Activated CD8-positive, alpha-beta memory T cell treated with anti-CD3 and anti-CD28 coated beads for 48 hours (primary cell): Measurements from ENCODE around the gene RBM42.

Experiments used
- DNase-seq, 3 experiments: peaks; one replicate each; pipeline ENCODE4 v3.0.0-alpha.2; 2020; ENCODE audit warnings: low read depth in 2 of 3, low spot score in 2 of 3

Gene RBM42

DNA sequence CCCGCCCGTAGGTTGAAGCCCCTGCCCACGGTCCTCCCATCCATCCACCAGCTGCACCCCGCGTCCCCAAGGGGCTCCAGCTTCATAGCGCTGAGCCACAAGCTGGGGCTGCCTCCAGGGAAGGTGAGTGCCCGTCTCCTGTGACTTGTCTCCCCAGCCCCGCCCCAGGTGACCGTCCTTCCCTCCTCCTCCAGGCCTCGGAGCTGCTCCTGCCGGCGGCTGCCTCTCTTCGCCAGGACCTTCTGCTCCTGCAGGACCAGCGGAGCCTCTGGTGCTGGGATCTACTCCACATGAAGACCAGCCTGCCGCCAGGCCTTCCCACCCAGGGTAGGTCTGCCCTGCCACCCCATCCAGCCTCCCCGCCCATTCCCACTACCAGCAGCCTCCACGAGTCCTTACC lies 8.8 kb upstream of the RBM42 start:
- no peak for DNase-seq

DNA sequence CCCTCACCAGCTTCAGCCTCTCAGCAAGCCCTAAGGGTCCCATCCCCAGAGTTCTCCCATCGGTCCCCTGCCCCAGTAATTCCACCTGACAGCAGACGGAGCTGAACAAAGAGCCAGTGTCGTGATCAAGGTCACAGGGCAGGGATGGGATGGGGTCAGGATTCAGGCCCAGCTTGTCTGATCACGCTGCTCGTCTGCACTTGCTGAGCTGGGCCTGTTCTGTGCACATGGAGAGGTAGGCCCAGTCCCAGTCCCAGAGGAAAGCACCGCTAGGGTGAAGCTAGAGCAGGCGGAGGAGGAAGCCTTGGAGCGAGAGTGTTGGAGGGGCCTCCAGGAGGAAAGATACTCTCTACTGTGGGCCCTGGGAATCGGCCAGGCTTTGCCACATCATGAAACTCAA lies 7.1 kb upstream of the RBM42 start:
- DNase-seq: no peak

DNA sequence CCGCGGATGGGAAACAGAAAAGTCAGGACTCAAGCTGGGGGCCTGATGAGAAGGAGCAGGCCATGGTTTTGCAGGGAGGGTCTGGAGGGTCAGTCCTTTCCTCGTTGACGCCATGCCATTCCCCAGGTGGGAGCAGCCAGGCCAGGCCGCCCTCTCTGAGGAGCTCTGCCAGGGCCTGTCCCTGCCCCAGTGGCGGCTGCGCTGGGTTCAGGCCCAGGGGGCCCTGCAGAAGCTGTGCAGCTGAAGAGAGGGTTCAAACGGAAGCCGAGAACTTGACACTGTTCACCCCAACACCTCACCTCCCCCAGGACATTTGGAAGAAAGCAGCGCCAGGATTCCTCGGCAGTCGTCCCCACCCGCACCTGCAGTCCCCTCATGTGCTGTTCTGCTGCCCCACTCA lies 6.1 kb upstream of the RBM42 start:
- no peak for DNase-seq

DNA sequence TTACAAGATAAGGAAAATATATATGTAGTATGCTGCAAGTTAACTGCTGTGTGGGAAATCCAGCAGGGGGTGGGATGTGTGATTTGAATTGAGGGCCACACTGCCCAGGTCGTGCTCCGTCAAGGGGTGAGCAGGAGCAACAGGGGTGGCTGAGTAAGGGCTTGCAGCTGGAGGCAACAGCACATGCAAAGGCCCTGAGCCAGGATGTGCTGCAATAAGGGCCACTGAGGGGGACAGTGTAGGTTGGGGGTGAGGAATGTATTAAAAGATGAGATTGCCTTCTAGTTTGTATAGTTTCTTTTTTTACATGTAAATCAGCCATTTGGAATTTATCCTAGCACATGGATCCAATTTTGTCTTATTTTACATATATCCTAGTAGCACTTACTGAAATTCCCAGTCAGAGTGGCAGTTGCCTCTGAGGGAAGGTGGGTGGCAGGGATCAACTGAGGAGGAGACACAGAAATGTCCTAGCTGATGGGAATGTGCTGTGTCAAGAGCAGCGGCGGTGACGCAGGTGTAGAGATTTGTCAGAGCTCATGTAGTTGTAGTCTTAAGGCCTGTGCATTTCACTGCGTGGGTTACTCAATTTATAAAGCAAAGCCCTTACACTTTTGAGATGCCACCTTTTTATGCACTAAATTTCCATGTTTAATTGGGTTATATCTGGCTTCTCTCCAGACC lies 5.4 kb upstream of the RBM42 start:
- no peak for DNase-seq

DNA sequence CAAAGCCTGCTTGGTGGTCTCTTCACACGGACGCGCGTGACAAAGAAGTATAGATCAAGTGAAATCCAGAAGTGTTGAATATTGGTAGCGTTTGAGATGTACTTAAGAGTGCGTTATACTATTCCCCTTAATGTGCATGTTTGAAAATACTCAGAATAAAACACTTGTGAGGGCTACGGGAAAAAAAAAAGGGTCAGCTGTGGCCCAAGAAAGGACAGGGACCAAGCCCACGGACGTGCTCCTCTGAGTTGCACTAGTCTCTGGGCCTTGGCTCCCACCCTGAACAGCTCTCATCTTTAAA lies 622 bp upstream of the RBM42 start:
- no peak for DNase-seq

DNA sequence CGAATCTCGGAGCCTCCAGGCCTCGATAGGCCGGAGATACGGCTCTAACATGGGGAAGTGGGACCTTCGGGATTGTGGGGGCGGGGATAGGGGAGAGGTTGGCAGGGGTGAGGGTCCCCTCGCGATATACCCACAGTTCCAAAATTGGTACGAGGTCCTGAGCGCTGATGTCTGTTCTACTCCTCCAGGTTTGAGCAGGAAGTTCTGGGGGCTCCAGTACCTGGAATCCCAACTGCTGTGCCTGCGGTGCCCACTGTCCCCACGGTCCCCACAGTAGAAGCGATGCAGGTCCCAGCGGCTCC lies 447 bp downstream of the RBM42 start:
- DNase-seq: no peak

DNA sequence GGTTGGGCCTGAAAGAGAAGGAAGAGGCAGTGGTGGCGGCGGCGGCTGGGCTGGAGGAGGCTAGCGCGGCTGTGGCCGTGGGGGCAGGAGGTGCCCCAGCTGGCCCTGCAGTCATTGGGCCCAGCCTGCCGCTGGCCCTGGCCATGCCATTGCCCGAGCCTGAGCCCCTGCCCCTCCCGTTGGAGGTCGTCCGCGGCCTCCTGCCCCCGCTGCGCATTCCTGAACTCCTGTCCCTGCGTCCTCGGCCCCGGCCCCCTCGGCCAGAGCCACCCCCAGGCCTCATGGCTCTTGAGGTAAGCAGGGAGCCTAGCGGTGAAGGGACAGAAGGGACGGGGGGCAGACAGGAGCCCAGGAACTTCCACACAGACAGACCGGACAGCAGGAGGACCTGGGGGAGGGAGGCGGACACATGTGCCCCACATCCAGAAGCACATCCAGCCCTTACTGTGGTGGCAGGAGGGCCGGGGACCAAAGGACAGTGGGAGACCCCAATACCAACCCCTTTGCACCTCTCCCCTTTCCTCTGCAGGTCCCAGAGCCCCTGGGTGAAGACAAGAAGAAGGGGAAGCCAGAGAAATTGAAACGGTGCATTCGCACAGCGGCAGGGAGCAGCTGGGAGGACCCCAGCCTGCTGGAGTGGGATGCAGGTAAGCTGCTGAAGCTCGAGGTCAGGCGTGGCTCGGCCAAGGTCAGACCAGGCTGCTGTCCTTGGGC lies 5.0 kb downstream of the RBM42 start:
- DNase-seq: no peak

DNA sequence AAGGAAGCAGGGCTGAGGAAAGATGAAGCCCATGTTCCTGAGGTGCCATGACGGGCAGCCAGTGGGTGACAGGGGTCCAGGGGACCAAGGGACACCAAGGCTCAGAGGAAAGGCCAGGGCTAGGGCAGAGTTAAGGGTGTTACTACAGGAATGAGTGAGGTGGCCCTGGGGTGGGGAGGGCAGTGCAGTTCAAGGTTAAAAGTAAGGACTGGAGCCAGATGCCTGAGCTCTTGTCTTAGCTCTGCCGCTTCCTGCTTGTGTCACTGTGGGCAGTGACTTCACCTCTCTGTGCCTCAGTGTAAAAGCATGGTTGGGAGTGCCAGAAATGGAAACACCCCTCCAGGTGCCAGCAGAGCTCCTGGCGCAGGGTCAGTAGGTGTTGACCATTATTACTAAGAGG lies 7.8 kb downstream of the RBM42 start:
- DNase-seq: no peak

DNA sequence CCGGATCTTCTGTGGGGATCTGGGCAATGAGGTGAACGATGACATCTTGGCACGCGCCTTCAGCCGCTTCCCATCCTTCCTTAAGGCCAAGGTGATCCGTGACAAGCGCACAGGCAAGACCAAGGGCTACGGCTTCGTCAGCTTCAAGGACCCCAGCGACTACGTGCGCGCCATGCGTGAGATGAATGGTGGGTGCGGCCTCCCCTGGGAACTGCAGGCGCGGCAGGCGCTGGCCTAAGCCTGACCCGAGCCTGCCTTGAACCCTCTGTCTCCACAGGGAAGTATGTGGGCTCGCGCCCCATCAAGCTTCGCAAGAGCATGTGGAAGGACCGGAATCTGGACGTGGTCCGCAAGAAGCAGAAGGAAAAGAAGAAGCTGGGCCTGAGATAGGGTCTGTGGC lies 8.3 kb downstream of the RBM42 start:
- DNase-seq: no peak

DNA sequence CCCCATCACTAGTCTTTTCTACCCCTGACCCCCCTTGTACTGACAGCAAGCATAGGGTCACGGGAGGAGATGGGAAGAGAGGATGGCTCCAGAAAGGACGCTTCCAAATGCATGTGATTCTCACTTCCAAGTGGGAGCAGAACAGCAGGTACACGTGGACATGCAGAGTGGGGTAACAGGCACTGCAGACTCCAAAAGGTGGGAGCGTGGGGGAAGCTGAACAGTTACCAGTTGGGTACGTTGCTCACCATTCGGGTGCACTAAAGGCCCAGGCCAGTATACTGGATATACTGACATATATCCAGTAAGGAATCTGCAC lies 10.4 kb downstream of the RBM42 start:
- DNase-seq: no peak

DNA sequence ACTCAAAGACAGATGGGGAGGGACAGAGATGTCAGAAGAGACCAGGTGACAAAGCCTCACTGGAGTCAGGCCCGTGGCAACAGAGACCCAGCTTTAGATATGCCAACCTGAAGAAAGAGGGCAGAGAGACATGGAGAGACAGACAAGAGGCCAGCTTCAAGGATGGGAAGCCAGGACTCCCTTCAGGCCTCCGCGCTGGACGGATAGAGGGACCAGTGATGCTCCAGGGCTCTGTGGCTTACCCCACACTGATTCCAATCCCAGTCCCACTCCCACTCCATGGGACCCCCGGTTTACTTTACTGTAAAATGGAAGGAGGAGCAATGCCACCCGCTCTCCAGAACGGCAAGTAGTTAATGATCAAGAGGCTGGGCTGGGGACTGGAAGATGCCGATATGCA lies 11.0 kb downstream of the RBM42 start:
- DNase-seq: no peak

DNA sequence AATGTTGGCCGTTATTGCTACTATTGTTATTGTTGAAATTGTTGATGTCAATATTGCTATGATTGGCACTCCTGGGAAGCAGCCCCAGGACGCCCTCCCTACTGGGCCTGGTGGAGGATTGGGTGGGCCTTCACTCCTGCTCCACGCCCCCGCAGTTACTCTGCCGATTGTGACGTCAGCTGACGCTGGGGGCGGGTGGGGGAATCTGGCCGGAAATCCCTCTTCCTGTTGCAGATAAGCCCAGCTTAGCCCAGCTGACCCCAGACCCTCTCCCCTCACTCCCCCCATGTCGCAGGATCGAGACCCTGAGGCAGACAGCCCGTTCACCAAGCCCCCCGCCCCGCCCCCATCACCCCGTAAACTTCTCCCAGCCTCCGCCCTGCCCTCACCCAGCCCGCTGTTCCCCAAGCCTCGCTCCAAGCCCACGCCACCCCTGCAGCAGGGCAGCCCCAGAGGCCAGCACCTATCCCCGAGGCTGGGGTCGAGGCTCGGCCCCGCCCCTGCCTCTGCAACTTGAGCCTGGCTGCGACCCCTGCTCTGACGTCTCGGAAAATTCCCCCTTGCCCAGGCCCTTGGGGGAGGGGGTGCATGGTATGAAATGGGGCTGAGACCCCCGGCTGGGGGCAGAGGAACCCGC lies 12.8 kb downstream of the RBM42 start, which contains the start of gene ETV2:
Gene ETV2 (plus strand): TSS at position 231 of the 637 bp plus-strand sequence. CDS start 716 bp downstream, outside the sequence.
- DNase-seq: peak in 2 of 3 experiments; percentile 19 to 26

DNA sequence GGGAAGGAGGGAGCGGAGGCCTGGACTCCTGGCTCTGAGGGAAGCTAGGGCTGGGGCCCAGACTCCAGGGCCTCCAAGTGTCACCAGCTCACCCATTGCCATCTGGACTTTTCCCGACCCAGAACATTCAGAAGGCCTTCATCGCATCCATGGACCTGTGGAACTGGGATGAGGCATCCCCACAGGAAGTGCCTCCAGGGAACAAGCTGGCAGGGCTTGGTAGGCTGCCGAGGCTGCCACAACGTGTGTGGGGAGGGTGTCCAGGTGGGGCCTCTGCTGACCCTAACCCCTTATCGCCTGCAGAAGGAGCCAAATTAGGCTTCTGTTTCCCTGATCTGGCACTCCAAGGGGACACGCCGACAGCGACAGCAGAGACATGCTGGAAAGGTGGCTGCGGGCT lies 13.5 kb downstream of the RBM42 start:
- DNase-seq: no peak

DNA sequence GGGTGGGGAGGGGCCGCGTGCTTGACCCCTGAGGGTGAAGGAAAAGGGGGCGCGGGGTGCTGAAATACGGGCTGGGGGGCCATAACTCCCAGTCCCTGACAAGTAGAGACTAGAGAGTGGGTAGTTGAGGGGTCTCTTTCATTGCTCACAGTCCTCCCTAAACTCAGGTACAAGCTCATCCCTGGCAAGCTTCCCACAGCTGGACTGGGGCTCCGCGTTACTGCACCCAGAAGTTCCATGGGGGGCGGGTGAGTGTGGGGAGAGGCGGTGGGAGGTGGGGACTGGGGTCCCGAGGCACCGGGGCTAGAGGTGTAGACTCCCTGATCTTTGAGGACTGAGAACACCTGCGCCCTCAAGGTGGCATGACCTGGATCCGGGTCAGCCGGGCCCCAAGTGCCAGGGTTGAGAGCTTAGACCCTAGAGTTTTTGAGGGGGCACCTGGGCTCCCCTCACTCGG lies 14.0 kb downstream of the RBM42 start:
- no peak for DNase-seq

DNA sequence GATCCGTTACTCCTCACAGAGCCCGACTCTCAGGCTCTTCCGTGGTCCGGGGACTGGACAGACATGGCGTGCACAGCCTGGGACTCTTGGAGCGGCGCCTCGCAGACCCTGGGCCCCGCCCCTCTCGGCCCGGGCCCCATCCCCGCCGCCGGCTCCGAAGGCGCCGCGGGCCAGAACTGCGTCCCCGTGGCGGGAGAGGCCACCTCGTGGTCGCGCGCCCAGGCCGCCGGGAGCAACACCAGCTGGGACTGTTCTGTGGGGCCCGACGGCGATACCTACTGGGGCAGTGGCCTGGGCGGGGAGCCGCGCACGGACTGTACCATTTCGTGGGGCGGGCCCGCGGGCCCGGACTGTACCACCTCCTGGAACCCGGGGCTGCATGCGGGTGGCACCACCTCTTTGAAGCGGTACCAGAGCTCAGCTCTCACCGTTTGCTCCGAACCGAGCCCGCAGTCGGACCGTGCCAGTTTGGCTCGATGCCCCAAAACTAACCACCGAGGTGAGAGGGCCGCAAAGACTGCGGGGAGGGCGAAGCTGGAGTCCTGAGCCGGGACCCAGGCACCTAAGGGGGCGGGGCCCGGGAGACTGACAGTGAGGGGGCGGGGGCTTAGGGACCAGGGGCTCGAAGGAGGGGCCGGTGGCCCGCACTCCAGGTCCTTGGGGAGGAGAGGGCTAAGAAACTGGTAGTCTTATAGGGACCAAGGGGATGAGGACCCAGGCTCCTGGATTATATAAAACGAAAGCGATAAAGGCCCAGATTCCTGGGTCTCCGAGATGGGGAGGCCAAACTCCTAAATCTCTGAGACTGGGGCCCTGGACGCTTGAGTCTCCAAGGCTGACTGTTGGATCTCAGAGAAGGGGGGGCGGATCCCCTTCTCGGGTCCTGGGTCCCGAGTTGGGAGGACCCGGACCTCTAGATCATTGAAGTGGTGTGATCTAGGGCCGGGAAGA lies 14.7 kb downstream of the RBM42 start:
- DNase-seq: peak; percentile 62 to 87 (median 70)

DNA sequence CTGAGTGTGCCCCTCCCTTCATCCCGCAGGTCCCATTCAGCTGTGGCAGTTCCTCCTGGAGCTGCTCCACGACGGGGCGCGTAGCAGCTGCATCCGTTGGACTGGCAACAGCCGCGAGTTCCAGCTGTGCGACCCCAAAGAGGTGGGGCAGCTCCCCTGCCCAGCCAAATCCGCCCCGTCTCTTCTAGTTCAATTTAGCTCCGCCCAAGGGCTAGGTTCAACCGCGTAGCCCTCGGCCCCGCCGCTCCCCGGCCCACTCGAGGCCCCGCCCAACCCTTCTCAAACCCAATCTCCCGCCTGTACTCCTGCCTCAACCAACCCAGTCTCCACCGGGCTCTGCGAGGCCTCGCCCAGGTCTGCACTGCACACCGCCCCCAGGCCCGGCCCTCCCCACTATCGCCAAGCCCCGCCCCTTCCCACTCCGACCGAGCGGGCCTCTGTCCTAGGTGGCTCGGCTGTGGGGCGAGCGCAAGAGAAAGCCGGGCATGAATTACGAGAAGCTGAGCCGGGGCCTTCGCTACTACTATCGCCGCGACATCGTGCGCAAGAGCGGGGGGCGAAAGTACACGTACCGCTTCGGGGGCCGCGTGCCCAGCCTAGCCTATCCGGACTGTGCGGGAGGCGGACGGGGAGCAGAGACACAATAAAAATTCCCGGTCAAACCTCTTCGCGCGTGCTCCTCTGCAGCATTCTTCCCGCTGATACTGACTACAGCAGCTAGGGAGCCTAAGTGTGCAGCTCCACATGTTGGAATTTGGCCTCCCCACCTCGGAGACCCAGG lies 15.6 kb downstream of the RBM42 start:
- peak; percentile 79 to 89 (median 88) for DNase-seq

DNA sequence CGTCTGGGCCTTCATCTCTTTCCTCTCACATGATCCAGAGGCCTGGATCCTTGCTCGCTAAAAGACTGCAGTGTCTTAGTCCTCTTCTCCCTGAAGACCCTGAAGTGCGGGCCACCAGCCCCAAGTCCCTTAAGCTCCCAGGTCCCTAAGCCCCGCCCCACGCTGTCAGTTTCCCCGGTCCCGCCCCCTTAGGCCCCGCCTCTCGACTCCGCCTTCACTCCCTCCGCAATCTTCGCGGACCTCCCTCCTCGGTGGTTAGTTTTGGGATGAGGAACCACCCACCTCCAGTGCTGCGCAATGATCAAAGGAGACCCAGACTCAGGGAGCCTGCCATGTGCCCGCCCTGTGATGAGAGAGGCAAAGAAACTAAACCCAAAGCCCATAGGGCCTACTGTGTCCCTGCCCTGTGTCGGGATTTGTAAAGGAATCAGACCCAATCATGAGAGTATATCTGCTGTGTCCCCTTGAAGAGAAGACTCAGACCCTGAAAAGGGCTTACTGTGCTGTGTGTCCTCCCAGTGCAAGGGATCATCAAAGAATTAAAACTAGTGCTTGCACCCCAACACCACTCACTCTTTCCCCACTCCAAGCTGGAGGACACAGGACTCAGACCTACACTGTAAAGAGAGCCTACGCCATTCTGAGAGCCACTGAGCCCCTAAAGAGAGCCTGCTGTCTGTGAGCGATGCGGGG lies 16.3 kb downstream of the RBM42 start:
- DNase-seq: peak; percentile 49 to 85 (median 51)

DNA sequence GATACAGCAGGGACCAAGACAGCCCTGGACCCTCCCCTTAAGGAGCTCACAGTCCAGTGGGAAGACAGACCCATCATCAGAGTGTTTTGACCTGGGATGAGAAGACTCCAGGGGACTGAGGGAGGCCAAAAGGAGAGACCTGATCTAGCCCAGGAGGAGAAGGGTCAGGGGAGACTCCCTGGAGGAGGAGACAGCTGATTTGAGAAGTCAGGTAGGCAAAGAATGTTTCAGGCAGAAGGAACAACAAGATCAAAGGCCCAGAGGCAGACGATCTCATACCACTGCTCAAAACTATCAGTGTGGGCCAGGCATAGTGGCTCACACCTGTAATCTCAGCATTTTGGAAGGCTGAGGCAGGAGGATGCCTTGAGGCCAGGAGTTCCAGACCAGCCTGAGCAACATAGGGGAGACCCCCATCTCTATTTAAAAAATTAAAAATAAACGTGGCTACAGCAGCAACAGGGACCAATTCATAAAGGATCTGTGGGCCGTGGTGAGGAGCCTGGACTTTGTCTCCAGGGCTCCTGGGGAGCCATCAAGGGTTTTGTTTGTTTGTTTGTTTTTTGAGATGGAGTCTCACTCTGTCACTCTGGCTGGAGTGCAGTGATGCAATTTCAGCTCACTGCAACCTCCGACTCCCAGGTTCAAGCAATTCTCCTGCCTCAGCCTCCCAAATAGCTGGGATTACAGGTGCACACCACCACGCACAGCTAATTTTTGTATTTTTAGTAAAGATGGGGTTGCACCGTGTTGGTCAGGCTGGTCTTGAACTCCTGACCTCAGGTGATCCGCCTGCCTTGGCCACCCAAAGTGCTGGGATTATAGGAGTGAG lies 17.1 kb downstream of the RBM42 start:
- DNase-seq: no peak
